Neural progenitor cell (in vitro differentiated cells): Measurements from ENCODE around the gene SLC28A2.

Experiments used
- CTCF ChIP-seq: fragments of 200-600 bp; sonication (generic); IDR thresholded peaks from 2 replicates; pipeline ENCODE4 v1.5.1; 2017; ENCODE audit warnings: antibody characterized with exemption, mild to moderate bottlenecking
- EZH2 ChIP-seq: fragments of 200-600 bp; sonication (generic); IDR thresholded peaks from 2 replicates; pipeline ENCODE4 v1.6.1; 2017; ENCODE audit warnings: antibody characterized with exemption, mild to moderate bottlenecking, moderate library complexity
- EZH2phosphoT487 ChIP-seq: fragments of 200-600 bp; sonication (generic); IDR thresholded peaks from 2 replicates; pipeline ENCODE4 v1.6.1; 2017; ENCODE audit warnings: antibody characterized with exemption

DNA sequence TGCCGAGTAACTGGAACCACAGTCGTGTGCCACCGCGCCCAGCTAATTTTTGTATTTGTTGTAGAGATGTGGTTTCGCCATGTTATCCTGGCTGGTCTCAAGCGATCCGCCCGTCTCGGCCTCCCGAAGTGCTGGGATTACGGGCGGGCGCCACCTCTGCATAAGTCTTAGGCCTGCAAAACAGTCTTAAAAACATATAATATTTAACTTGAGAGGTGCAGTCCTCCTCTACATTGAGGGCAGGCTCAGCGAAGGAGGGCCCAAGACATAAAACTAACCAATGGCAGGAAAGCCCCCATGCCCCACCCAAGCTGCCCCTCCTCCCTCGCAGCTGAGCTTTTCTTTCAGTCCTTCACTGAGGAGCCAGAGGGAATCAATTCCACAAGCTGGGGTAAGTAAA lies at the start of gene SLC28A2:
- no peak for TF ChIP-seq CTCF
- no peak for TF ChIP-seq EZH2
- no peak for TF ChIP-seq EZH2phosphoT487
